ENCODE measurements around the gene EXD3. TPM values are rescaled to one million over a fixed set of nuclear protein-coding genes. Genes with fewer than 3 reads are reported as not detected.

EXD3 gene
- total and polyA plus RNA-seq, 2 of the 13 experiments (the other 11 are each of a cell fraction or from before 2014, with no cell fraction given): 2.7 to 4.8 TPM

GRCh38 chr9:137302118-137302448, 120.9 kb downstream of the EXD3 start, which contains the start of gene NRARP (continued):
- TF ChIP-seq ZNF589 (CRISPR knock-in tag; conservative IDR thresholded peaks at IDR 0.05) (no peak), SOX5 (CRISPR knock-in tag; IDR thresholded peaks at IDR 0.05; ENCODE audit: borderline replicate concordance) (peak; percentile 89), SOX6 (IDR thresholded peaks at IDR 0.05) (no peak), SOX6 (CRISPR knock-in tag; IDR thresholded peaks at IDR 0.05) (peak; percentile 27; the same call in 1 of the 2 replicates), YY1 (IDR thresholded peaks at IDR 0.05; ENCODE audit: insufficient read depth, insufficient replicate concordance, low read depth, low read length) (peak; percentile 62), TAF1 (CRISPR knock-in tag; IDR thresholded peaks at IDR 0.05) (no peak), SP4 (CRISPR knock-in tag; IDR thresholded peaks at IDR 0.05) (peak; percentile 47; the same call in 1 of the 2 replicates), SKIL (CRISPR knock-in tag; IDR thresholded peaks at IDR 0.05; ENCODE audit: borderline replicate concordance) (no peak), NFYB (CRISPR knock-in tag; IDR thresholded peaks at IDR 0.05) (peak; percentile 37), RORA (CRISPR knock-in tag; IDR thresholded peaks at IDR 0.05) (no peak), NFYC (CRISPR knock-in tag; IDR thresholded peaks at IDR 0.05) (0 out of 2 replicates have a peak, but pooled peaks have one; percentile 30), ZNF501 (CRISPR knock-in tag; IDR thresholded peaks at IDR 0.05) (no peak), SOX13 (IDR thresholded peaks at IDR 0.05) (0 out of 2 replicates have a peak, but pooled peaks have one; percentile 52), SOX13 (CRISPR knock-in tag; conservative IDR thresholded peaks at IDR 0.05 in 1 of 2, IDR thresholded peaks at IDR 0.05 in 1 of 2) (peak in 1 of 2 experiments; percentile 88; a peak in 2 of 4 replicates), ZNF678 (CRISPR knock-in tag; IDR thresholded peaks at IDR 0.05) (no peak), CREB1 (IDR thresholded peaks at IDR 0.05) (no peak; the same call in 1 of the 2 replicates), CREB1 (CRISPR knock-in tag; IDR thresholded peaks at IDR 0.05) (peak; percentile 23; the same call in 1 of the 2 replicates), POLR2G (IDR thresholded peaks at IDR 0.05; ENCODE audit: low read depth, low read length) (peak; percentile 63; the same call in 1 of the 2 replicates), ZNF432 (CRISPR knock-in tag; IDR thresholded peaks at IDR 0.05; ENCODE audit: borderline replicate concordance) (no peak)
